Rectal smooth muscle tissue (tissue), 1 donor: ENCODE data around the gene NEUROD2.

Experiments
- H3K27ac ChIP-seq: one replicate; pipeline ENCODE4 v1.7.0; 2013; ENCODE audit warnings: low read depth, low read length, inconsistent platforms
- H3K27me3 ChIP-seq: one replicate; pipeline ENCODE4 v1.7.0; 2013; ENCODE audit warnings: low read length; ENCODE audit not compliant: control insufficient read depth, insufficient read depth
- H3K36me3 ChIP-seq: one replicate; pipeline ENCODE4 v1.7.0; 2013; ENCODE audit warnings: low read length; ENCODE audit not compliant: control insufficient read depth, insufficient read depth
- H3K4me1 ChIP-seq: one replicate; pipeline ENCODE4 v1.7.0; 2013; ENCODE audit warnings: low read length; ENCODE audit not compliant: control insufficient read depth, insufficient read depth
- H3K4me3 ChIP-seq: one replicate; pipeline ENCODE4 v1.7.0; 2013; ENCODE audit warnings: low read length
- H3K9ac ChIP-seq: one replicate; pipeline ENCODE4 v1.7.0; 2013; ENCODE audit warnings: low read length

The NEUROD2 gene

DNA sequence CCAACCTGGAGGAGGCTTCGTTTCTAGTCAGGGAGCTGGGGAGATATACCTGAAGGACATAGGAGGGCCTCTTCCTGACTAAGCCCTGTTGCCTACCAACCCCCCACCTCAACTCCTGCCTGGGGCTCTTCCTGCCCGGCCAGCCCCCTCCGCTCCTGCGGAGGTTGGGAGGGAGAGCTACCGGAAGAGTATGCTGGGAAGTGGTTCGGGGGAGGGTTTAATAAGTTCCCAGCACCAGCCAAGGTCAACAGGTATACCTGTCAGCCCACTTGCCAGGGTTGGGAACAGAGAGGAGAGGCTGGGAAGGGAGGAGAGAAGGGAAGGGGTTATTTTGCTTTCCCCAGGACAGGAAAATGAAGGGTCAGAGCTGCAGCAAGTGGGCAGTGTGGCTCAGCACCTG is 23.7 kb upstream of the NEUROD2 start:
- Histone ChIP-seq H3K4me1 (peaks cover 4% of the 10 kb centered on the region), H3K27me3 (peaks cover 18% of the 10 kb centered on the region), H3K9ac (peak overlapping the region; percentile 6), H3K36me3 (no peaks in the 10 kb centered on the region), H3K4me3 (peak overlapping the region; percentile 31), H3K27ac (no peak overlapping the region)

DNA sequence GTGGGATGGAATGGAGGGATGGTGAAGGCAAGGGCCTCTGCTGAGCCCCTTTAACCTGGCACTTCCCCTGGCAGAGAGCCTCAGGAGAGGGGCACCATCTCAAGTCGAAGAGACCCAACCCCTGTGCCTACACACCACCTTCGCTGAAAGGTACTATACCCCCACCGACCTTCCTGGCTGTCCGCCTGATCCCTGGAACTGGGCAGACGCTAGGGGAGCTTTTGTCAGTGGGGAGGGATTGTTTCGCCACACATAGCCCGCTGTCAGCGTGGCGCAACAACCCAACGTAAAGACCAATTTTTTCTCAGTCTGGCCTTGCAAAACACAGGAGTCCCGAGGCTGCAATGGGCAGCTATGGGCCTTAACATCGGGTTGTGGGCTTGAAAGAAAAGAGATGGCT is 22.2 kb upstream of the NEUROD2 start:
- H3K27ac ChIP-seq = peak overlapping the region; percentile 4
- peaks cover 27% of the 10 kb centered on the region for H3K27me3 ChIP-seq
- H3K4me1 ChIP-seq = no peaks in the 10 kb centered on the region
- peak overlapping the region; percentile 40 for H3K4me3 ChIP-seq
- peak overlapping the region; percentile 16 for H3K9ac ChIP-seq
- no peaks in the 10 kb centered on the region for H3K36me3 ChIP-seq

DNA sequence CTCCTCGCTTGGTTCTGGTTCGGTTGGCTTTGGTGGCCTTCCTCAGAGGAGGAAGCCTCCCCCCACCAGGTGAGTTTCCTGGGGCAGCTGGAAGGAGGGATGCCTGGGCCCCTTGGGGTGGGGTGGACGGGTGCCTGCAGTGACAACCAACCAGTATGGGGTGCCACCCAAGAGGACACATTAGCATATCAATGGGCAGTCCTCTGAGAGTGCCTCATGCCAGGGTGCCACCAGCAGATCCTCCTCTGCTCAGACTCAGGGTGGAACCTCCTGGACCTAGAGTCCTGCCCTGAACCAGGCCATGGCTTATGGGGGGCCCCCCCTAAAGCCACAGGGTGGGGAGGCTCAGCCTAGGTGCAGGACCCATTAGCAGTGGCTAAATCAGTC is 21.8 kb upstream of the NEUROD2 start:
- Histone ChIP-seq H3K27ac (no peak overlapping the region), H3K4me3 (peak overlapping the region; percentile 40), H3K9ac (no peak overlapping the region), H3K4me1 (no peaks in the 10 kb centered on the region), H3K27me3 (peaks cover 29% of the 10 kb centered on the region), H3K36me3 (no peaks in the 10 kb centered on the region)

DNA sequence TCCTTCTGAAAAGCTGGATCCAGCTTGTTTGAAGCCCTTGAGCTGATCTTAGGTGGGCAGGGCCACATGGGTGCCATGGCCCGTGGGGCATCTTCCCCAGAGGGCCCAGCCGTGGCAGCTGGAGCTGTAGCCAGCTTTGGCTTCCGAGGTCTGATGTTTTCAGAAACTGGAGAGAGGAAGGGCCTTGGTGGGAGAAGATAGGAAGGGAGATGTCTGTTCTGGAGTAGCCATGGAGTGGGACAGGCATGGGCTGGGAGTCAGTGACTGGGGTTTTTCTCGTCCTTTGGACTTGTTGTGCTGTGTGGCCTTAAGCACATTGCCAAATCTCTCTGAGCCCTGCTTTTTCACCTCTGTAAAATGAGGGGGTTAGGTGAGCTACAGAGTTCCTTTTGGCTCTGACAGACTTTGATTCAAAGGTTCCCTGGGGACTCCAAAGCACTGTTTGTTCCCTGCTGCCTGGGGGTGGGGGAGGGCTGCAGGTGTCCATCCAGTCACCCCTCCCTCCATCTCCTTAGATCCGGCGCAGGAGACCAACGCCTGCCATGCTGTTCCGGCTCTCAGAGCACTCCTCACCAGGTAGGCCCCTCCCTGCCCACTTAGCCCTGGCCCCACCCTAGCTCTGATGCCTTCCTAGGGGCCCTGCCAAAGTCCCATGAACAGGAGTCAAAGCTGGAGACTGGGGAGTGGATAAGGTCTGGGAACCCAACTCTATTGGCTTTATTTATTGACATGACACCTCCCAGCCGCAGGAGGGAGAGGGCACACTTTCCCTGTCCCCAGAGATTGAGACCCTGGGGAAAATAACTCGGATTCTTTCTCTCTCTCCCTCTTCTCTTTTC is 21.2 kb upstream of the NEUROD2 start:
- peaks cover 29% of the 10 kb centered on the region for H3K27me3 ChIP-seq
- no peaks in the 10 kb centered on the region for H3K4me1 ChIP-seq
- H3K27ac ChIP-seq = no peak overlapping the region
- H3K9ac ChIP-seq = no peak overlapping the region
- no peaks in the 10 kb centered on the region for H3K36me3 ChIP-seq
- H3K4me3 ChIP-seq = no peak overlapping the region

GRCh38 chr17:39627712-39628516 is 20.2 kb upstream of the NEUROD2 start:
- H3K27me3 ChIP-seq = peaks cover 32% of the 10 kb centered on the region
- H3K27ac ChIP-seq = peak overlapping the region; percentile 24
- peak overlapping the region; percentile 41 for H3K4me3 ChIP-seq
- H3K4me1 ChIP-seq = no peaks in the 10 kb centered on the region
- peak overlapping the region; percentile 38 for H3K9ac ChIP-seq
- H3K36me3 ChIP-seq = no peaks in the 10 kb centered on the region

DNA sequence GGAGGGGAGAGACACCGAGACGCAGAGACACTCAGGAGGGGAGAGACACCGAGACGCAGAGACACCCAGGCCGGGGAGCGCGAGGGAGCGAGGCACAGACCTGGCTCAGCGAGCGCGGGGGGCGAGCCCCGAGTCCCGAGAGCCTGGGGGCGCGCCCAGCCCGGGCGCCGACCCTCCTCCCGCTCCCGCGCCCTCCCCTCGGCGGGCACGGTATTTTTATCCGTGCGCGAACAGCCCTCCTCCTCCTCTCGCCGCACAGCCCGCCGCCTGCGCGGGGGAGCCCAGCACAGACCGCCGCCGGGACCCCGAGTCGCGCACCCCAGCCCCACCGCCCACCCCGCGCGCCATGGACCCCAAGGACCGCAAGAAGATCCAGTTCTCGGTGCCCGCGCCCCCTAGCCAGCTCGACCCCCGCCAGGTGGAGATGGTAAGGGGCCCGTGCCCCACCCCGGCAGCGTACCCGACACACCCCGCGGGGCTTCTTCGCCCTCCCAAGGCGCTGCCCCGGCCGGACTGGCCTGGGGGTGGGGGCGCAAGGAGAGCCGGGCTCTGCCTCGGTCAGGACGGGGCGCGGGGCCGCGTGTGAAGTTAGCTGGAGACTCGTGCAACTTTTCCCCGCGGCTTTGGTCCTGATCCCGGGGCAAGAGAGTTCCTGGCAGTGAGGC is 19.5 kb upstream of the NEUROD2 start:
- H3K36me3 ChIP-seq = no peaks in the 10 kb centered on the region
- H3K27ac ChIP-seq = no peak overlapping the region
- H3K4me3 ChIP-seq = peak overlapping the region; percentile 41
- H3K9ac ChIP-seq = peak overlapping the region; percentile 38
- H3K4me1 ChIP-seq = peaks cover 1% of the 10 kb centered on the region
- H3K27me3 ChIP-seq = peaks cover 32% of the 10 kb centered on the region

GRCh38 chr17:39626171-39627046 is 18.7 kb upstream of the NEUROD2 start, which contains the start of gene PPP1R1B:
TSS of gene PPP1R1B (plus strand) at chr17:39626952. CDS start at chr17:39627393, 441 bp downstream.
- H3K36me3 ChIP-seq = no peaks in the 10 kb centered on the region
- peaks cover 3% of the 10 kb centered on the region for H3K4me1 ChIP-seq
- peak within 1 kb of the TSS; percentile 24 for H3K27ac ChIP-seq
- peak within 1 kb of the TSS; percentile 41 for H3K4me3 ChIP-seq
- peak within 1 kb of the TSS; percentile 38 for H3K9ac ChIP-seq
- peaks cover 32% of the 10 kb centered on the region for H3K27me3 ChIP-seq

- Histone ChIP-seq H3K27me3 (peaks cover 31% of the 10 kb centered on the region), H3K9ac (peak overlapping the region; percentile 12)
Measured at GRCh38 chr17:39625198-39625785, 17.6 kb upstream of the NEUROD2 start.

DNA sequence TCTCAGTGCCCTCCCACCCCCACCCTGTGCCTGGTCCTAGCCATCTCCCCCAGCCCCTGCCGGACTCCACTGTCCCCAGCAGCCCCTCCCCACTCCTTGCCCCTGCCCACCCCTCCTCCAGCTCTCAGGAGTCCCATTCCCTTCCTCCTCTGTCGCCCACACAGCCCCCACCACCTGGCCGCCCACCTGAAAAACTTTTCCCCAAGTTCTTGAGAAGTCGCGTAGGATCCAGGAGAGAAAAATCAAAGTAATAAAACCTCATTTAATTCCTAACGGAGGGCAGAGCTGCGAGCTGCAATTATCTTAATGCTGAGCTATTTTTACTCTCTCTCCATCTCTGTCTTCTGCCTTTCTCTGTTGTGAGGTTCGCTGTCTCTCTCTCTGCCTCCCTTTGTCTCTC is 16.6 kb upstream of the NEUROD2 start:
- no peak overlapping the region for H3K4me3 ChIP-seq
- H3K27ac ChIP-seq = no peak overlapping the region
- peaks cover 28% of the 10 kb centered on the region for H3K27me3 ChIP-seq
- H3K36me3 ChIP-seq = no peaks in the 10 kb centered on the region
- no peak overlapping the region for H3K9ac ChIP-seq
- peaks cover 3% of the 10 kb centered on the region for H3K4me1 ChIP-seq

More at GRCh38 chr17:39625198-39625785, 17.6 kb upstream of the NEUROD2 start:
- H3K4me1 ChIP-seq = peaks cover 3% of the 10 kb centered on the region
- H3K4me3 ChIP-seq = no peak overlapping the region
- no peak overlapping the region for H3K27ac ChIP-seq
- H3K36me3 ChIP-seq = no peaks in the 10 kb centered on the region

GRCh38 chr17:39623356-39623950 is 15.7 kb upstream of the NEUROD2 start:
- no peak overlapping the region for H3K27ac ChIP-seq
- no peaks in the 10 kb centered on the region for H3K36me3 ChIP-seq
- H3K4me1 ChIP-seq = peaks cover 3% of the 10 kb centered on the region
- H3K9ac ChIP-seq = peak overlapping the region; percentile 19
- peaks cover 28% of the 10 kb centered on the region for H3K27me3 ChIP-seq
- no peak overlapping the region for H3K4me3 ChIP-seq

GRCh38 chr17:39622380-39623006 is 14.8 kb upstream of the NEUROD2 start:
- peaks cover 3% of the 10 kb centered on the region for H3K4me1 ChIP-seq
- H3K4me3 ChIP-seq = no peak overlapping the region
- H3K27ac ChIP-seq = no peak overlapping the region

More at GRCh38 chr17:39622380-39623006, 14.8 kb upstream of the NEUROD2 start:
- H3K27me3 ChIP-seq = peaks cover 23% of the 10 kb centered on the region
- H3K36me3 ChIP-seq = no peaks in the 10 kb centered on the region
- no peak overlapping the region for H3K9ac ChIP-seq
